DMS153 (cell line): Measurements from ENCODE around the gene JAG1.
"Not testable (repeated sequence)": the region's sequence is repeated elsewhere in the genome, so short reads cannot be mapped to it uniquely, and the experiment has no call there.

Source experiments
- DNase-seq: peaks from one replicate; lab custom pipeline; 2025; lab: John Stamatoyannopoulos, UW

JAG1 gene

GRCh38 chr20:10610251-10610650 lies 63.5 kb downstream of the JAG1 start:
- DNase-seq, result no peak

- no peak for DNase-seq
Observed at GRCh38 chr20:10609770-10610169, 64.0 kb downstream of the JAG1 start.

GRCh38 chr20:10609276-10609675 lies 64.5 kb downstream of the JAG1 start:
- DNase-seq, result no peak

- no peak for DNase-seq
Observed at GRCh38 chr20:10605547-10606195, 68.1 kb downstream of the JAG1 start.

- no peak for DNase-seq
Observed at GRCh38 chr20:10604865-10605440, 68.8 kb downstream of the JAG1 start.

GRCh38 chr20:10603971-10604864 lies 69.6 kb downstream of the JAG1 start:
- DNase-seq, result no peak

- DNase-seq, result no peak
Observed at GRCh38 chr20:10603378-10603777, 70.4 kb downstream of the JAG1 start.

GRCh38 chr20:10602221-10602871 lies 71.5 kb downstream of the JAG1 start:
- DNase-seq, result no peak

GRCh38 chr20:10597637-10598036 lies 76.2 kb downstream of the JAG1 start:
- no peak for DNase-seq

- no peak for DNase-seq
Observed at GRCh38 chr20:10596710-10597121, 77.1 kb downstream of the JAG1 start.

- no peak for DNase-seq
Observed at GRCh38 chr20:10595985-10596384, 77.8 kb downstream of the JAG1 start.

- no peak for DNase-seq
Observed at GRCh38 chr20:10595266-10595665, 78.5 kb downstream of the JAG1 start.

GRCh38 chr20:10594296-10594868 lies 79.4 kb downstream of the JAG1 start:
- DNase-seq, result no peak

- DNase-seq, result no peak
Observed at GRCh38 chr20:10591946-10592521, 81.8 kb downstream of the JAG1 start.

- DNase-seq, result no peak
Observed at GRCh38 chr20:10590950-10591671, 82.7 kb downstream of the JAG1 start.

- not testable (repeated sequence) for DNase-seq
Observed at GRCh38 chr20:10590446-10590845, 83.4 kb downstream of the JAG1 start.
